Cardiac muscle cell (in vitro differentiated cells and primary cell): Measurements from ENCODE around the gene GRIP1. TPM values are rescaled to one million over a fixed set of nuclear protein-coding genes. Genes with fewer than 3 reads are reported as not detected.

Experiments
- DNase-seq, 2 donors: peaks; one replicate each; pipeline versions ENCODE4 v3.0.0 to v3.0.0-alpha.2; 2010 to 2017; ENCODE audit warnings: low read depth in 1 of 2, low spot score in 1 of 2
- H3K27ac ChIP-seq: fragments of 200-600 bp; sonication (generic); 2 replicates; pipeline ENCODE4 v1.5.1; 2016
- H3K27me3 ChIP-seq: fragments of 200-600 bp; sonication (generic); 2 replicates; pipeline ENCODE4 v1.6.0; 2016; ENCODE audit warnings: control low read depth
- H3K36me3 ChIP-seq: fragments of 200-600 bp; sonication (generic); 2 replicates; pipeline ENCODE4 v1.5.1; 2016; ENCODE audit warnings: control low read depth
- H3K4me1 ChIP-seq: fragments of 200-600 bp; sonication (generic); 2 replicates; pipeline ENCODE4 v1.8.1; 2017; ENCODE audit warnings: low read depth, mild to moderate bottlenecking, mixed run types
- H3K4me3 ChIP-seq: fragments of 200-600 bp; sonication (generic); 2 replicates; pipeline ENCODE4 v1.5.1; 2016; ENCODE audit warnings: mild to moderate bottlenecking
- H3K9me3 ChIP-seq: fragments of 200-600 bp; sonication (generic); 2 replicates; pipeline ENCODE4 v1.5.1; 2017; ENCODE audit warnings: low read depth, mild to moderate bottlenecking, control low read depth
- polyA plus RNA-seq: library from polyadenylated mRNA; unstranded; fragments of >200 nt; fragmentation: Nextera tagmentation; extraction: Ambion mirVana; gene quantifications from 2 replicates; pipeline ENCODE4 v1.2.1, GENCODE V29; 2016
- total RNA-seq: library from RNA; depleted of rRNA; stranded (reverse); fragments of >200 nt; gene quantifications from 2 replicates; pipeline ENCODE4 v1.2.3, GENCODE V29; 2016
- TF ChIP-seq, protein P1 (sequence below): IDR thresholded peaks from 2 replicates; pipeline ENCODE4 v1.5.1; 2012; ENCODE audit warnings: low read depth, mild to moderate bottlenecking, low read length

GRIP1 gene
- total and polyA plus RNA-seq, 2 experiments from 2014 or later: 2.6 to 5.2 TPM

DNA sequence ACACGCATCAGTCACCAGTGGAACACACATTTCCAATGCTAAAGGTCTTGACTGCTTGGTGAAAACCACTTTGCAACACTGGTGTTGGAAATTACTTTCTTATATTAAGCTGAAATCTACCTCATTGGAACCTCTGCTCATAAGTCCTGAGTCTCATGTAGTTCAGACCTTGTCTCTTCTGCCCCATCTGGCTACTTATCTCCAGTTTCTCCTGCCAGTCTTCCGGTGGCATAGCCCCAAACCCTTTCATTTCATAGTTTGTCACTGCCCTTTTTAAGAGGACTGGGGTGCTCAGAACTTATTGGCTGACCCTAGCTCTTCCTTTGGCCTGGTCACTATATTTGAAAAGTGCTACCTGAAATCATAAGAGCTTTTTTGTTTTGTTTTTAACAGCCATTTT, 332.9 kb downstream of the GRIP1 start:
- Histone ChIP-seq H3K27ac (no peak overlapping the region), H3K4me1 (no peaks in the 10 kb centered on the region), H3K9me3 (no peaks in the 10 kb centered on the region), H3K27me3 (no peaks in the 10 kb centered on the region), H3K36me3 (peaks cover 2% of the 10 kb centered on the region), H3K4me3 (no peak overlapping the region)
- DNase-seq: no peak
- TF ChIP-seq, protein P1, sequence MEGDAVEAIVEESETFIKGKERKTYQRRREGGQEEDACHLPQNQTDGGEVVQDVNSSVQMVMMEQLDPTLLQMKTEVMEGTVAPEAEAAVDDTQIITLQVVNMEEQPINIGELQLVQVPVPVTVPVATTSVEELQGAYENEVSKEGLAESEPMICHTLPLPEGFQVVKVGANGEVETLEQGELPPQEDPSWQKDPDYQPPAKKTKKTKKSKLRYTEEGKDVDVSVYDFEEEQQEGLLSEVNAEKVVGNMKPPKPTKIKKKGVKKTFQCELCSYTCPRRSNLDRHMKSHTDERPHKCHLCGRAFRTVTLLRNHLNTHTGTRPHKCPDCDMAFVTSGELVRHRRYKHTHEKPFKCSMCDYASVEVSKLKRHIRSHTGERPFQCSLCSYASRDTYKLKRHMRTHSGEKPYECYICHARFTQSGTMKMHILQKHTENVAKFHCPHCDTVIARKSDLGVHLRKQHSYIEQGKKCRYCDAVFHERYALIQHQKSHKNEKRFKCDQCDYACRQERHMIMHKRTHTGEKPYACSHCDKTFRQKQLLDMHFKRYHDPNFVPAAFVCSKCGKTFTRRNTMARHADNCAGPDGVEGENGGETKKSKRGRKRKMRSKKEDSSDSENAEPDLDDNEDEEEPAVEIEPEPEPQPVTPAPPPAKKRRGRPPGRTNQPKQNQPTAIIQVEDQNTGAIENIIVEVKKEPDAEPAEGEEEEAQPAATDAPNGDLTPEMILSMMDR: no peak

DNA sequence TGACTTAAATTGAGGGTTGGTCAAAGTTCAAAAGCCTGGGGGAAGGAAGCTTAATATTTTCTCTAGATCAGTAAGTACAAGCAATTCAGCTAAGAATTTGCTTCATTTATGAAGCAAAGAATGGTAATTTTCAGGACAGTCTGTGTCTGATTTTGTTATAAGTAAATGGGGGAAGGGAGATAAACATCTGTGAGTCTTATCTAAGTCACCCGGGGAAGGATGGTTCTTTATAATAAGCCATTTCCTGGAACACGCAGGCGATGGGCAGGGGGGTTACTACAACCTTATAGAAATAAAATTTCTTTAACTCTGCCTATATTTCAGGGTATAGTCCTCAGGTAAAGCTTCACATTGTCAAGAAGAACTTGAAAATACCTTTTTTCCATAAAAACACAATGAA, 333.7 kb downstream of the GRIP1 start:
- Histone ChIP-seq H3K27me3 (no peaks in the 10 kb centered on the region), H3K9me3 (no peaks in the 10 kb centered on the region), H3K4me1 (no peaks in the 10 kb centered on the region), H3K27ac (no peak overlapping the region), H3K36me3 (peaks cover 2% of the 10 kb centered on the region), H3K4me3 (no peak overlapping the region)
- TF ChIP-seq, protein P1: no peak
- no peak for DNase-seq

DNA sequence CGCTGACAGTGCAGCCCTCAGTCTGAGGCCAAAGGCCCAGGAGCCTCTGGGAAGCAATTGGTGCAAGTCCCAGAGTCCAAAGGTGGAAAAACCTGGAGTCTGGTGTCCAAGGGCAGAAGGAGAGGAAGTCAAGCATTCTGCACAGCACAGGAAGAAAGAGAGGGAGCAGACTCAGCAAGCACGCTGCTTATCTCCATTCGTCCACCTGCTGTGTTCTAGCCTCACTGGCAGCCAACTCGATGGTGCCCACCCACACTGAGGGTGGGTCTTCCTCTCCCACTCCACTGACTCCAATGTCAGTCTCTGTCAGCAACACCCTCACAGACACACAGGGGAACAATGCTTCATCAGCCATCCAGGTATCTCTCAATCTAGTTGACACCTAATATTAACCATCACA, 337.8 kb downstream of the GRIP1 start:
- Histone ChIP-seq H3K27me3 (no peaks in the 10 kb centered on the region), H3K9me3 (no peaks in the 10 kb centered on the region), H3K4me3 (no peak overlapping the region), H3K27ac (no peak overlapping the region), H3K36me3 (peaks cover 5% of the 10 kb centered on the region), H3K4me1 (no peaks in the 10 kb centered on the region)
- TF ChIP-seq, protein P1: no peak
- DNase-seq: no peak

- TF ChIP-seq, protein P1: no peak
- H3K27me3 ChIP-seq: no peaks in the 10 kb centered on the region
Measured at GRCh38 chr12:66340131-66340530, 338.7 kb downstream of the GRIP1 start.

DNA sequence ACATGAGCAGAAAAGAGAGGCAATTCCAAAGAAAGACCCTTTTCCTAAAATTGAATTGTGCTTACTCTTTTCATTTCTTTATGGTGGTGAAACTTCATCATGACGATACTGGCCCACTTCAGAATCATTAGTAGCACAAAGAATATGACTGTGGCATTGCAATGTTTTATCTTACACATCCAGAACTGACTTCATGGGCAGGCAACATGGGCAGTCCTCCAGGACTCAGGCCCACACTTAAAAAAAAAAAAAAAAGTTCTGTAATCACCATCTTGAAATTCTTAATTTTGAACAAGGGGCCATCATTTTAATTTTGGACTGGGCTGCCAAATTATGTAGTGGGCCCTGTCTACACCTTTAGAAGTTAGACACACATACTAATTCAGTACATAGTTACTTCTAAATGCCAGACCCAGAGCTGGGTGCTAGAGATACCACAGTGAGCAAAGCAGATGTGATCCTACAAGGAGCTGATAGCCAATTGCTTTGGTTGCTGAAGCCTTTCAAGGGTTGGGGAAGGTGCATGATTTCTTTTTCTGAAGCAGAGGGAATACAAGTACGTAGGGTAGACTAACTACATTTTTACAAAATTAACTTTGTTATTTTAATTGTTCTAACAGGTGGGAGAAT, 341.4 kb downstream of the GRIP1 start:
- no peak overlapping the region for H3K4me3 ChIP-seq
- H3K36me3 ChIP-seq: peaks cover 5% of the 10 kb centered on the region
- no peaks in the 10 kb centered on the region for H3K27me3 ChIP-seq
- H3K9me3 ChIP-seq: no peaks in the 10 kb centered on the region
- no peaks in the 10 kb centered on the region for H3K4me1 ChIP-seq
- DNase-seq: no peak
- H3K27ac ChIP-seq: no peak overlapping the region
- TF ChIP-seq, protein P1: no peak

More at GRCh38 chr12:66340131-66340530, 338.7 kb downstream of the GRIP1 start:
- no peak for DNase-seq
- Histone ChIP-seq H3K36me3 (peaks cover 5% of the 10 kb centered on the region), H3K4me1 (no peaks in the 10 kb centered on the region), H3K9me3 (no peaks in the 10 kb centered on the region), H3K27ac (no peak overlapping the region), H3K4me3 (no peak overlapping the region)

- peaks cover 3% of the 10 kb centered on the region for H3K36me3 ChIP-seq
- no peaks in the 10 kb centered on the region for H3K27me3 ChIP-seq
- no peak overlapping the region for H3K4me3 ChIP-seq
- TF ChIP-seq, protein P1: no peak
- H3K9me3 ChIP-seq: no peaks in the 10 kb centered on the region
- no peak for DNase-seq
- H3K27ac ChIP-seq: no peak overlapping the region
- H3K4me1 ChIP-seq: no peaks in the 10 kb centered on the region
Measured at GRCh38 chr12:66335746-66336145, 343.1 kb downstream of the GRIP1 start.
